Adipose tissue (tissue), 3 donors: Measurements from ENCODE around the gene PRKCA. TPM values are rescaled to one million over a fixed set of nuclear protein-coding genes. Genes with fewer than 3 reads are reported as not detected.
"Not testable (repeated sequence)": the region's sequence is repeated elsewhere in the genome, so short reads cannot be mapped to it uniquely, and the experiment has no call there.

Experiments used
- H3K27ac ChIP-seq: one replicate; pipeline ENCODE4 v1.5.1; 2013; ENCODE audit warnings: low read depth, low read length
- WGBS, 3 donors: extraction: QIAGEN DNeasy Blood & Tissue Kit; methylation state at CpG; one replicate each; pipeline ENCODE4 v1.1.7; 2013; 5-methylcytosine and 5-hydroxymethylcytosine counted together
- polyA plus RNA-seq, 3 donors: library from polyadenylated mRNA; stranded (reverse); fragments of 200-250 nt; gene quantifications; one replicate each; pipeline ENCODE4 v1.2.3, GENCODE V29; 2013
- donor health status: healthy with polysubstance abuse.
- donor health status: Bipolar disorder and iron deficiency.
- donor health status: healthy.

The PRKCA gene
- polyA plus RNA-seq, 3 donors = 2.1 to 6.3 (median 2.3) TPM

DNA sequence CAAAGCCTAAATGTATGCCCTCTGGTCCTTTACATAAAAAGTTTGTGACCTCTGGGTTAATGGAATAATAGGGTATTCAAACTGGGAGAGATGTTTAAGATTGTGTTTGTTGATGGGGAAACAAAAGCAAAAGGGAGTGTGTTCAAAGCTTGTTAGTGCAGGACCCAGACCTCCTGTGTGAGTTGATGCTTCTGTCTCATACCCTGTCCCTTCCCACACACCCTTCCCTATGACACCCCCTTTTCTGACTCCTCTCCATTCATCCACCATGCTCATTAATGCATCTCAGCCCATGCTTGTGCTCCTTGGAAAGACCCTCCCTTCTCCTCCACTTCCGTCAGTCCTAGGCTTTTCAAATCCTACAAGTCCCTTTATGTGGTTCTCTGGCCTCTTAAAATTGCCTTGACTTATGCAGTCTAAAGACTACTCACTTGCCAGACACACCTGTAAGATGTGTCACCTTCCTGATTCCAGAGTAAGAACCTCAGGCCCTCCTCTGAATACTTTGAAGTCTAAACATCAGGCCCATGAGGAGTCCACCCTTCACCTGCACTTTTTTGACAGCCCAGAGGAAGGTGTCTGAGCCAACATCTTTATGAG lies 404.5 kb downstream of the PRKCA start:
- 92 to 100% (median 96%) methylated on average over 1 of the region's 1 CpG for WGBS, 3 donors
- no peak overlapping the region for H3K27ac ChIP-seq

DNA sequence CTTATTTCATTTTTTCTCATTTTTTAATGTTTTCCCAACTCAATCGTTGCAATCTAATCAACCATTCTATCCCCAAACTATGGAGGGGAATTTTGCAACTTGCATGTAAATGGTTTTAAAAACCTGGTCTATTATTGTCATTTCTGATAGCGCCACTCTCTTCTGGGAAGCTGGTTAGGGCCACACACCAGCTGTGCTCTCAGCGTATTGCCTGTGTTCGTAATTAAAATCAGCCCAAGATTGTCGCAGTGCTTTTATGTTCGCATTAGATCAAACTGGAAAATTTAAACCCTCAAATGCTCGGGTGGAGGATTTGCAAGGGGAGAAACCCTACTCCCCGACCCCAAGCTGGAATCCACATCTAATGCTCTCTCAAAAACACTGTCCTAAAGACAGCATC lies 409.0 kb downstream of the PRKCA start:
- H3K27ac ChIP-seq = no peak overlapping the region
- 41 to 81% (median 76%) methylated on average over 8 of the region's 8 CpGs for WGBS, 3 donors

DNA sequence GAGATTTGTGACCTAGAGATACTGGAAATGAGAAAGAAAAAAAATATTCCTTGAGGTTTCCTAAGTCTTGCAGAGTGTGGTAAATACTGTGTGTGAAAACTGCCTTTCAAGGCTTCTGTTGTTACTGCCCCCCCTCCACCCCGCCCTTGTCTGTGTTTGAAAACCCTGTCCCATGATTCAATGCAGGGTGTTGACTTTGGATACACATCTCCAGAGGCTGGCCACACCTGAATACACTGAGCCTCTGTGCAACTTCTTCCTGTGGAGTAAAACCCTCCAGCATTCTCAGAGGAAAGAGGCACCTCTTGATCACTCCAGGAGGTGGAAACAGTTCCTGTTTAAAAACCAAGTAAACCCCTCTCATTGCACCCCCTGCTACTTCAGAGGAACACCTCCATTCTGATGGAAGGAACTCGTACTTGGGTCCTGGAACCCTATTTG lies 409.5 kb downstream of the PRKCA start:
- no peak overlapping the region for H3K27ac ChIP-seq
- WGBS, 3 donors = 23 to 60% (median 59%) methylated on average over 2 of the region's 2 CpGs

GRCh38 chr17:66712453-66712852 lies 410.0 kb downstream of the PRKCA start:
- H3K27ac ChIP-seq = no peak overlapping the region
- 74 to 85% (median 81%) methylated on average over 3 of the region's 3 CpGs for WGBS, 3 donors

DNA sequence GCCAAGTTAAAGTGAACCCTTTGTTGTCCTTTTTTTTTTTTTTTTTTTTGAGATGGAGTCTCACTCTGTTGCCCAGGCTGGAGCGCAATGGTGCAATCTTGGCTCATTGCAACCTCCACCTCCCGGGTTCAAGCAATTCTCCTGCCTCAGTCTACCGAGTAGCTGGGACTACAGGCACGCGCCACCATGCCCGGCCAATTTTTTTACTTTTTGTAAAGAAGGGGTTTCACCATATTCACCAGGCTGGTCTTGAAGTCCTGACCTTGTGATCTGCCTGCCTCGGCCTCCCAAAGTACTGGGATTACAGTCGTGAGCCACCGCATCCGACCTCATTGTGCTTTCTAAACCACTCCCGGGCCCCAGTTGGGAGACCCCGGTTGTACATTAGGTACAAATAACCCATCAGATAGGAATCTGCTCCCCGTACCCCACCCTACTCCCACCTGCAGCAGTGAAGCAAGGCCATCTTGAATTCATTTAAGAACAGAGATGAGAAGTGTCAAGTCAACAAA lies 410.7 kb downstream of the PRKCA start:
- WGBS, 3 donors = 91 to 94% (median 93%) methylated on average over 12 to 13 of the region's 13 CpGs
- H3K27ac ChIP-seq = not testable (repeated sequence)

DNA sequence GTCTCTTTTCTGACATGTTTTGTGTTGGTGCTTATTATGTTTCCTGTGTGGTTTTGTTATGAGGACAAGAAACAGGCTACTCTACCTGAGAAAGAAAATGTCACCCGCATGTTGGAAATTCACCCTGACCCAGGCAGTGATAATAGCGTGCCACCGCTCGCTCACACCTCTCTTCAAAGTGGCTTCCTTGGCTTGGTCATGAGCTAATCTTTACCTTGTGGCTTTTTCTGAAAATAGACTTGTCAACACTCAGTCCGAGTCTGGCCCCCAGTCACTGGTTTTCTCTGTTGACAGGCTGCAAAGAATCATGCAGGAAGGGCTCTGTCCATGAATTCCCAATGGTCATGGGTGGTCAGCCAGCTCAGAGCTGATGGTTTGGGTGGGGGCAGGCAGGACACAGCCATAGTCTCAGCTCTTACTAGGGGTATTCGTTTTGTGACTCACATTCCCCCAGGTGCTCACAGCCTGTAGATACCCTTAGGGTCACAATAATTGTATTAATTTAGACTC lies 411.2 kb downstream of the PRKCA start:
- H3K27ac ChIP-seq = no peak overlapping the region
- 58 to 89% (median 83%) methylated on average over 6 of the region's 6 CpGs for WGBS, 3 donors

GRCh38 chr17:66714046-66715023 lies 411.9 kb downstream of the PRKCA start:
- 80 to 85% (median 84%) methylated on average over 17 of the region's 17 CpGs for WGBS, 3 donors
- H3K27ac ChIP-seq = no peak overlapping the region

- 48 to 65% (median 61%) methylated on average over 11 of the region's 11 CpGs for WGBS, 3 donors
- H3K27ac ChIP-seq = no peak overlapping the region
Measured at GRCh38 chr17:66715076-66715675, 412.8 kb downstream of the PRKCA start.

DNA sequence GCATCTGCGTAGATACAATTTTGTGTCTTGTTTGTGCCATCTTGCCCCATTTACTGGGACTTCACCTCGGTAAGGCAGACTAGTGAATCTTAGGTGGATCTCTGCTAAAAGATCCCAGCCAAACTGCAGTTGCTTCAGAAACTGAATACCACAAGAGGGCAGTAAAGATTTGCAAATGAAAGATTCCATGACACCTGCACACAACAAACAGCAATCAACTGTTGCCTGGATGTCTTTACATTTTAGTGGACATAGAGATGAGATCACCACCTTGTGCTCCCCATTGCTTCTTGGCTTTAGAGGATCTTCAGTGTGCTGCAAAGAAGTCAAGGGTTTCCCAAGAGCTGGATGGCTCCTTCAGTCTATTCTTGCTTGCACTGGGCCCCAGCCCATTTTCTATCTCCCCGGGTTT lies 413.3 kb downstream of the PRKCA start:
- 32 to 44% (median 44%) methylated on average over 3 of the region's 3 CpGs for WGBS, 3 donors
- H3K27ac ChIP-seq = no peak overlapping the region

GRCh38 chr17:66716236-66717026 lies 414.0 kb downstream of the PRKCA start:
- no peak overlapping the region for H3K27ac ChIP-seq
- WGBS, 3 donors = 68 to 74% (median 68%) methylated on average over 18 of the region's 18 CpGs

- no peak overlapping the region for H3K27ac ChIP-seq
- 59 to 86% (median 83%) methylated on average over 9 of the region's 9 CpGs for WGBS, 3 donors
Measured at GRCh38 chr17:66717641-66718058, 415.2 kb downstream of the PRKCA start.

DNA sequence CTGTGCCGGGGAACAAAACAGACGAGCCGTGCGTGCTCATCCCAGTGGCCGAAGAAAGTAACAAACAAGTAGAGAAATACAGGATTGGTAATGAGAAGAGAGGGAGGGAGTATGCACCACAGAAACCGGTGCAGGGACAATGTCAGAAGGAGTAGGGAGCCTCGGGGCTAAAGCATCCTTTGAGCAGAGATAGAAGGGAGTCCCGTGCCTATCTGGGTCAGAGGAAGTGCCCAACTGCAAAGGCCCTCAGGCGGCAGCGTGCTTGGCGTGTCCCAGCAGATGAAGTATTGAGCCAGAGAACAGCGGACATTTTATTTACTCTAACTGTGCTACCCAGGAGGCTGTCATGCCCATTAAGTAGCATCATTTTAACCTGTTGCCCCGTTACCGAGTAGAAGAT lies 417.6 kb downstream of the PRKCA start:
- 90 to 93% (median 92%) methylated on average over 14 of the region's 14 CpGs for whole genome bisulfite sequencing, 3 donors
- H3K27ac ChIP-seq = no peak overlapping the region

- no peak overlapping the region for H3K27ac ChIP-seq
Measured at GRCh38 chr17:66720567-66720966, 418.2 kb downstream of the PRKCA start.

DNA sequence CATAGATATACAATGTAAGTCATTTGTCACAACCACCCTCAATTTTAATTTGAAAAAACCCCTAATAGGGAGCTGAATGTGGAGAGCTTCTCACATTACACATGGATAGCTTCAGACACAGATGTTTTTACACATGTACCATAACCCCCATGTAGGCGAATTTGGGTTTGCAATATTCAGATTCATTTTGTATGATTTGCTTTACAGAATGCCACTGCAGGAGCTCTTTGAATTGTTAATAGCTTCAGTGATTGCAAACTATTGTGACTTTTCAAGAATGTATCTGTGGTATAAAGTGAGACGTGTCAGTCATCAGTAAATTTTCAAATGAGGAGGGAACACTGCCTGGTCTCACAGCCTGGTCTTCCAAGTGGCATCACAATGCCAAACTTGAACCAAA lies 419.9 kb downstream of the PRKCA start:
- 93 to 95% (median 94%) methylated on average over 2 of the region's 2 CpGs for WGBS, 3 donors
- no peak overlapping the region for H3K27ac ChIP-seq

More at GRCh38 chr17:66720567-66720966, 418.2 kb downstream of the PRKCA start:
- WGBS, 3 donors = 91 to 94% (median 91%) methylated on average over 5 of the region's 5 CpGs

DNA sequence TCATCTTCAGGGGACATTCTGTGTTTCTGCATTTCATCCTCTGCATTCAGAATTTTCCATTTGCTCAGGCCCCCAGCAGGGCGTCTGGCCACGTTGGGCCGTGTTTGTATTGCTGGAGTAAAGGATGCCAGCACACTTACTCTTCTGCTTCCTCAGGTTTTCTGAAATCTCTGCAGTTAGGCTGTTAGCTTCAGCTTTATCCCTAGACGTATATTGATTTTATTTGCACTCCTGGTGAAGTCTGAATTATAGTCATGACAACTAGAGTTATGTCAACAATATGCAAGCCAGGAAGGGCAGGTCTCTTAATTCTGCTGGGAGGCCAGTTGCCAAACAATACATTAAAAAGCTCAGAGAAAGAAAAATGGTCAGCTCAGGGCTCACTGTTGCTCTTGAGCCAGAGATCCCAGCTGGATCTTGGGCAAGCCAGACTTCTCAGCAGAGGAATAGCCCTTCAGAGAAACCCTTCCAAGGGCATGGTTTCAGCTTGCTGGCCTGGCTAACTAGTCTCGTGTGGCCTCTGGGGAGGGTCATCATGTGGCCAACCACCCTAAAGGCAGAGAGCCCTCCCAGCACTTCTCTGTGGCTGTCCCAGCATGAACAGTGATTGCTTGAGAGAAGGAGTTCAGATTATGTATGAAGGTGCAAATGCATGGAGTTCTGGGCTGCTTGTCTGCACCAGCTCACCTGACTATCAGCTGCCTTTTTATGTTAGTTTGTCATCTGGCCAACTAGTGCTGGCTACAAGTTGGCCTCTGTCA lies 422.3 kb downstream of the PRKCA start:
- 7 to 43% (median 35%) methylated on average over 5 of the region's 5 CpGs for WGBS, 3 donors
- H3K27ac ChIP-seq = no peak overlapping the region

DNA sequence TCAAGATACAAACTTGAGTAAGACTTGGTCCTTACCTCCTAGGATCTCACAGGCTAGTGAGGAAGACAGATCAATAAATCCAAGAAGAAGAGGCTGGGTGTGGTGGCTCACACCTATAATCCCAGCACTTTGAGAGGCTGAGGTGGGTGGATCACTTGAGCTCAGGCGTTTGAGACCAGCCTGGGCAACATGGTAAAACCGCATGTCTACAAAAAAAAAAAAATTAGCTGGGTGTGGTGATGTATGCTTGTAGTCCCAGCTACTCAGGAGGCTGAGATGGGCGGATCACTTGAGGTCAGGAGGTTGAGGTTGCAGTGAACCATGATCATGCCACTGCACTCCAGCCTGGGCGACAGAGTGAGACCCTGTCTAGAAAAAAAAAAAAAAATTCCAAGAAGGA lies 423.0 kb downstream of the PRKCA start:
- not testable (repeated sequence) for H3K27ac ChIP-seq
- WGBS, 3 donors = 68 to 86% (median 79%) methylated on average over 4 of the region's 4 CpGs

- no peak overlapping the region for H3K27ac ChIP-seq
- 90 to 95% (median 94%) methylated on average over 10 of the region's 10 CpGs for WGBS, 3 donors
Measured at GRCh38 chr17:66725956-66726355, 423.5 kb downstream of the PRKCA start.
